ENCODE data around the gene NPLOC4. TPM values are rescaled to one million over a fixed set of nuclear protein-coding genes. Genes with fewer than 3 reads are reported as not detected.

NPLOC4 gene
- total and polyA plus RNA-seq, 9 of the 15 experiments (the other 6 are each of a cell fraction or from before 2014, with no cell fraction given), result 1.5 to 116 (median 64.5) TPM

GRCh38 chr17:81509207-81509971, 127.5 kb downstream of the NPLOC4 start (continued):
- TF ChIP-seq ZBTB26 (CRISPR knock-in tag; IDR thresholded peaks at IDR 0.05) (peak; percentile 87), LEF1 (IDR thresholded peaks at IDR 0.05) (no peak), MCM3 (IDR thresholded peaks at IDR 0.05) (no peak), CCNT2 (IDR thresholded peaks at IDR 0.05; ENCODE audit: borderline replicate concordance, extremely low read depth, insufficient read length, low read depth, low read length) (peak; percentile 14), GABPB2 (CRISPR knock-in tag; conservative IDR thresholded peaks at IDR 0.05) (no peak; the same call in 1 of the 2 replicates), KLF10 (CRISPR knock-in tag; IDR thresholded peaks at IDR 0.05) (no peak), RAD51 (IDR thresholded peaks at IDR 0.05; ENCODE audit: borderline replicate concordance, low read depth) (no peak), MAZ (CRISPR knock-in tag; conservative IDR thresholded peaks at IDR 0.05 in 1 of 2, IDR thresholded peaks at IDR 0.05 in 1 of 2) (peak; percentile 42 to 46; a peak in 1 of 4 replicates), ZNF511 (CRISPR knock-in tag; IDR thresholded peaks at IDR 0.05) (no peak), CXXC5 (CRISPR knock-in tag; IDR thresholded peaks at IDR 0.05) (no peak), NR2F6 (CRISPR knock-in tag; IDR thresholded peaks at IDR 0.05) (no peak), PYGO2 (tag; IDR thresholded peaks at IDR 0.05) (no peak), LCOR (CRISPR knock-in tag; IDR thresholded peaks at IDR 0.05) (peak; percentile 26; the same call in 1 of the 2 replicates), NR0B1 (IDR thresholded peaks at IDR 0.05; ENCODE audit: partially characterized antibody) (no peak), NFIC (IDR thresholded peaks at IDR 0.05) (no peak), PRMT5 (CRISPR knock-in tag; IDR thresholded peaks at IDR 0.05) (0 out of 2 replicates have a peak, but pooled peaks have one; percentile 5), NCOA6 (IDR thresholded peaks at IDR 0.05) (no peak), NCOA4 (IDR thresholded peaks at IDR 0.05; ENCODE audit: partially characterized antibody) (no peak), CSDE1 (IDR thresholded peaks at IDR 0.05) (no peak), HEY1 (CRISPR knock-in tag; IDR thresholded peaks at IDR 0.05; ENCODE audit: borderline replicate concordance) (no peak), ZNF707 (CRISPR knock-in tag; conservative IDR thresholded peaks at IDR 0.05) (no peak), SRF (CRISPR knock-in tag; IDR thresholded peaks at IDR 0.05) (0 out of 4 replicates have a peak, but pooled peaks of 1 of the 2 experiments have one; percentile 10)
- TF ChIP-seq, protein P1, sequence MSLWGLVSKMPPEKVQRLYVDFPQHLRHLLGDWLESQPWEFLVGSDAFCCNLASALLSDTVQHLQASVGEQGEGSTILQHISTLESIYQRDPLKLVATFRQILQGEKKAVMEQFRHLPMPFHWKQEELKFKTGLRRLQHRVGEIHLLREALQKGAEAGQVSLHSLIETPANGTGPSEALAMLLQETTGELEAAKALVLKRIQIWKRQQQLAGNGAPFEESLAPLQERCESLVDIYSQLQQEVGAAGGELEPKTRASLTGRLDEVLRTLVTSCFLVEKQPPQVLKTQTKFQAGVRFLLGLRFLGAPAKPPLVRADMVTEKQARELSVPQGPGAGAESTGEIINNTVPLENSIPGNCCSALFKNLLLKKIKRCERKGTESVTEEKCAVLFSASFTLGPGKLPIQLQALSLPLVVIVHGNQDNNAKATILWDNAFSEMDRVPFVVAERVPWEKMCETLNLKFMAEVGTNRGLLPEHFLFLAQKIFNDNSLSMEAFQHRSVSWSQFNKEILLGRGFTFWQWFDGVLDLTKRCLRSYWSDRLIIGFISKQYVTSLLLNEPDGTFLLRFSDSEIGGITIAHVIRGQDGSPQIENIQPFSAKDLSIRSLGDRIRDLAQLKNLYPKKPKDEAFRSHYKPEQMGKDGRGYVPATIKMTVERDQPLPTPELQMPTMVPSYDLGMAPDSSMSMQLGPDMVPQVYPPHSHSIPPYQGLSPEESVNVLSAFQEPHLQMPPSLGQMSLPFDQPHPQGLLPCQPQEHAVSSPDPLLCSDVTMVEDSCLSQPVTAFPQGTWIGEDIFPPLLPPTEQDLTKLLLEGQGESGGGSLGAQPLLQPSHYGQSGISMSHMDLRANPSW (CRISPR knock-in tag; IDR thresholded peaks at IDR 0.05), result no peak

Data from K562 (cell line).